GM11168 (cell line): ENCODE measurements around the gene NCOA3.

Experiments used
- in situ Hi-C: fragments of 300-500 bp; cut with MboI; formaldehyde crosslinking; loops from one replicate; pipeline ENCODE4 v1.12.0; 2022; ENCODE audit warnings: low sequenced_read_pairs; ENCODE audit not compliant: unreplicated experiment

Gene NCOA3

DNA sequence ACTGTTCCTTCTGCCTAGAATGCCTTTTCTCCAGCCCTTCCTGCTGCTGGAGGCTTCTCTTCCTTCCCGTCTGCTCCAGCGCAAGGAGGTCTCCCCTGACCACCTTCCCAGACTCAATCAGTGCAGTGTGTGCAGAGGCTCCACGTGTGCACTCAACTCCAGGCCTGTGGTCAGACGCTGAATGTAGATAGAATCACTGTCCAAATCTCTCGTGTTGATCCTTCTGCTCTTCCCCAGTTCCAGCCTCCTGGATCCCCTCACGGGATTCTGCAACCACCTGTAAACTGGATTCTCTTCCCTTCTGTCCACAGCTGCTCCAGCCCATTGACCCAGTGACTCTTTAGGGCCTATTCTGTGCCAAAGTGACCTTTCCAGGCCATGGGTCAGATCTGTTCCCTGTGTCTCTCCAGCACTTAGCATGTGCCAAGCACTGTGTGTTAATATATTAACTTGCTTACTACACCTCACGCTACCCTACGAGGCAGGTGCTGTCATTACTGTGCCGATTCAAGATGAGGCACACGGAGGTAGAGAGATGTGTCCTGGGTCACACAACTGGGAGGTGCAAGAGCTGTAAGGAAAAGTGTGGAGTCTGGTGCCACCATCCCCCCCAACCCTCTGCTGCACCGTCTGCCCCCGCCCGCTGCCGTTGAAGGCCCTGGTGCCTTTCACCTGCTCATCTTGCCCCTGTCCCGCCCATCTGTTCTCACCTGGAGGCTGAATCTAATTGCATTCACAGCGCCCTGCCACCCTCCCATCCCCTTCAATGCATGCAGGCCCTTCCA is 171.4 kb downstream of the NCOA3 start:
- in situ Hi-C loops = no loop called here

DNA sequence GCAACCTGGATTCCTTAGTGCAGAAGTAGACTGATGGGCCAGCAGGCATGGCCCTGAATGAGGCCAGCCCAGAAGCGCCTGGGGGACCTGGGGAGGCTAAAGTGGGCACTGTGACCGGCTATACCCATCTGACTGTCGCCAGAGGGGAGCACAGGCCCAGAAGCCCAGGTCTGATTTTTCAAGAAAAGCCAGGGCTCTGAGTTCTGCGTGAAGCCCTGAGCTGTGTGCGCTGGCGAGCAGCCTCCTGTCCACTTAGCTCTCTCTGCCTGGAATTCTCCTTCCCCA is 171.9 kb downstream of the NCOA3 start:
- in situ Hi-C loops = no loop called here

- in situ Hi-C loops = no loop called here
Measured at GRCh38 chr20:47674145-47674544, 172.5 kb downstream of the NCOA3 start.

- in situ Hi-C loops = no loop called here
Measured at GRCh38 chr20:47674686-47675085, 173.0 kb downstream of the NCOA3 start.

GRCh38 chr20:47675190-47676142 is 173.8 kb downstream of the NCOA3 start:
- in situ Hi-C loops = no loop called here

GRCh38 chr20:47676219-47676721 is 174.6 kb downstream of the NCOA3 start:
- in situ Hi-C loops = no loop called here

DNA sequence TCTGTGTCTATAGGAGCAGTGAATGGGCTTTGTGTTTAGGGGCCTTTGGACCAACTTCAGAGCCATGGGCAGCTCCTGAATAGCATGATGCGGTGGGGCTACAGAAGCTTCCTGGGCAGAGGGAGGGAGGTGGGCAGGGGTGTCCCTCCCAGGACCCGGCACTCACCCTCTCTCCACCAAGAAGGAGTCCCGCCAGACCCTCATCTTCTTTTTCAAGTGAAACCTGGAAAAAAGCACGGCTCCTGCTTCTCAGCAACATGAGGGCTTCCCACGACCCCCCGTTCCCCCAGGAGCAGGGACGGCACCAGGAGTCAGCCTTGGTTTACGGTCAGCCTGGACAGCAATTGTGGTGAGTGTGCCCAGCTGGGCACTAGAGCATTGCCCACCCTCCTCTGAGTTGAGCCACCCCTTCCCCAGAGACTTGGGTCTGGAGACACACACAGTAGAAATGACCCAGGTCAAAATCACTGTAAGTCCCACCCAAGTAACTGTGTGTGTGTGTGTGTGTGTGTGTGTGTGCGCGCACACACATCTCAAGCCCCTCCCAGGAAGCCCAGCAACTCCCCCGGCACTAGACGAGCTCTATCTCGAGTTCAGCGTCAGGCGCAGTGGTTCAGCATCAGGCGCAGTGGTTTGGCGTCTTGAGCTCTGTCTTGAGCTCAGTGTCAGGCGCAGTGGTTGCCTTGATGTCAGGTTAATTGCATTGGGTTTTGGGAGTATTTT is 175.4 kb downstream of the NCOA3 start:
- in situ Hi-C loops = no loop called here

DNA sequence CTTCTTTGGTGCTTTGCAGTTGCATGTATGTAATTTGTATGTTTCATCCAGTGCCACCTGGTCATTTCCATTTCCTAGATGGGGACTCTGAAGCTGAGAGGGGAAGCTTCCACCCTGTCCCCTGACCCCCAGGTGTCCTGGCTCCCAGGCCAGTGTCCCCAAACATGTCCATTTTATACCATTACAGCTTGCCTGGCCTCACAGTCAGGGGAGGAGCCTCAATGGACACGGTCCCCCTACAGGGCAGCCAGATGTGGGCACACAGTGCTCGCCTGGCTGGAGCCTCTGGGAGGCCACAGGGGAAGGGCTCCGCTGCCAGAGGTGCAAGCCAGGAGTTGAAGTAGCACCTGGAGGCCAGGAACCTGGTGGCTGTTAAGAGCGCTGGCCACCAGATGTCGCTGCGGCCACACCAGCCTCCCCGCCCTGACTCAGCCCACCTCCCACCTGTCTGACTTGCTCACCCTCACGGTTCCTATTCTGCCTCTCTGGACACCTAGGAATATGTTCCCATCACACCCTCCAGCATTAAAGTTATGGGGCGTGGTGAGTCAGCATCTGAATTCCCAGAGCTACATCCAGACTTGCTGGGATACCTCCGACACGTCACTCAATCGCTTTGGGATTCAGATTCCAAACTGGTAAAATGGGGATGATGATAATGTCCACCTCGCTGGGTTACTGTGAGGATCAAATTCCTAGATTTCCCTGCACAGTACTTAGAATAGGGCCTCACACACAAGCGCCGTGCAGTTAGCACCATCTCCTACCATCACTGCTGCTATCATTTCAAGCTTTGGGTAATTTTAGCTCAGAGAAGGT is 176.2 kb downstream of the NCOA3 start:
- in situ Hi-C loops = no loop called here

DNA sequence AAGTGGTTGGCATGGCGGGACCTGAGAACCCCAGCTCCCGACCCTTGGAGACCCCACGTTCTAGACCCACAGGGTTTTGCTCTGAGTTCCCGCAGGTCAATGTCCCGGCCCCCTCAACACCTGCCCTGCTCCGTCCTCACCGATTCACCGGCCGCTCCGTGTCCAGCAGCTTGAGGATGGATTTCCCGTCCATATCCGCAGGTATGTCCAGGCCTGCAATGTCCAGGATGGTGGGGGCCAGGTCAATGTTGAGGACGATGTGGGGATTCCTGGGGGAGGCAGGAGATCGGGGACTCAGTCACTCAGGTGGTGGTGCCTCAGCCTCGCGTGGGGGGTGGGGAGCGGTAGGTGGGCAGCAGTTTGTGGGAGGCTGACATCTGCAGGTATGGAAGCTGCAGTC is 176.8 kb downstream of the NCOA3 start:
- in situ Hi-C loops = no loop called here

- in situ Hi-C loops = no loop called here
Measured at GRCh38 chr20:47679462-47679861, 177.8 kb downstream of the NCOA3 start.

- in situ Hi-C loops = loop anchor here (10.0 kb wide), 1 partner anchor 934 kb away; no protein-coding TSS in a partner anchor
Measured at GRCh38 chr20:47680804-47681529, 179.3 kb downstream of the NCOA3 start.

DNA sequence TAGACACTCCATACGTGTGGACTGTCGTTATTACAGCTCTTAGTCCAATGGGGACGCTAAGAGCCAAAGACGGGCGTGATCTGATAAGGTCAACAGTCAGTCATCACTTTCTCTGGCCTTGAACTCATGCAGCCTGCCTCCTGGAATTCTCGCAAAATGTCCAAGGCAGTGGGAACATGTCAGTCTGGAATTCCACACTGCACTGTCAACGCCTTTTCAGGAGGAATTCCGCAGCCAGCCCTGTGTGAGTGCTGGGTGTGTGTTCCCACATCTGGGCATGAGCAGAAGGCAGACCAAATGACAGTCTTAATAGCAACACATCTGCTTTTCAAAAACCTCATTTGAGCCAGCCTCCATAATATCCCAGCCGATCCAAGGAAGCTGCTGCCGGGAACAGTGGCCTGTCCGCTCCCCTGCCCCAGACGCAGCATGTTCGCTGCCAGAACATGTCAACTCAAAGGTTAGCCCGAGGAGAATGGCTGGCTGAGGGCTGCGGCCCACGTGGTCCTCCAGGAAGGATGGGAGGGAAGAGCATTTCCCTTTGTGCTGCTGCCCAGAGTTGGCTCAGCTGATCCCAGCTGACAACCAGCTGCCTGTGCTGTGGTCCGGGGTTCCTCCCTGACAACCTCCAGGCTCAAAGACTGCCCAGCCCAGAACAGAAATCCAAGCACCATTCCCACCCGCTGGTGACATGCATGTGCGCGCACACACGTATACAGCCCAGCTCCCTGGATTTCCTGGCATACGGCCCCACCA is 180.5 kb downstream of the NCOA3 start:
- in situ Hi-C loops = loop anchor here (10.0 kb wide), 1 partner anchor 933 kb away; no protein-coding TSS in a partner anchor

DNA sequence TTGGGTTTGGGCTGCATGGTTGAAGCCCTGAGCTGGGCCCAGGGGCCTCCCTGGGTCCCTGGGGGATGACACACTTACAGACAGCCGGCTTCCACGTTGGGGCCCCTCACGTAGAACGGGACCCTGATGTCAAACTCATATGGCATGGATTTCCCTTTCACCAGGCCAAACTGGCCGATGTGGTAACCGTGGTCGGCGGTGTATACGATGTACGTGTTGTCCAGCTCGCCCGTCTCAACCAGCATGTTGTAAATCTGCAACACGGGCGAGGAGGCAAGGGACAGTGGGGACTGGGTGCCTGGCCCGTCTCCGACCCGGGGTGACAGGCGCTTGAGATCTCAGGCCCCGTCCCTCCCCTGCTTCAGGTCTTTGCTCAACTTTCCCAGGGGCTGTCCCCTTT is 181.2 kb downstream of the NCOA3 start:
- in situ Hi-C loops = loop anchor here (10.0 kb wide), 1 partner anchor 932 kb away; no protein-coding TSS in a partner anchor

DNA sequence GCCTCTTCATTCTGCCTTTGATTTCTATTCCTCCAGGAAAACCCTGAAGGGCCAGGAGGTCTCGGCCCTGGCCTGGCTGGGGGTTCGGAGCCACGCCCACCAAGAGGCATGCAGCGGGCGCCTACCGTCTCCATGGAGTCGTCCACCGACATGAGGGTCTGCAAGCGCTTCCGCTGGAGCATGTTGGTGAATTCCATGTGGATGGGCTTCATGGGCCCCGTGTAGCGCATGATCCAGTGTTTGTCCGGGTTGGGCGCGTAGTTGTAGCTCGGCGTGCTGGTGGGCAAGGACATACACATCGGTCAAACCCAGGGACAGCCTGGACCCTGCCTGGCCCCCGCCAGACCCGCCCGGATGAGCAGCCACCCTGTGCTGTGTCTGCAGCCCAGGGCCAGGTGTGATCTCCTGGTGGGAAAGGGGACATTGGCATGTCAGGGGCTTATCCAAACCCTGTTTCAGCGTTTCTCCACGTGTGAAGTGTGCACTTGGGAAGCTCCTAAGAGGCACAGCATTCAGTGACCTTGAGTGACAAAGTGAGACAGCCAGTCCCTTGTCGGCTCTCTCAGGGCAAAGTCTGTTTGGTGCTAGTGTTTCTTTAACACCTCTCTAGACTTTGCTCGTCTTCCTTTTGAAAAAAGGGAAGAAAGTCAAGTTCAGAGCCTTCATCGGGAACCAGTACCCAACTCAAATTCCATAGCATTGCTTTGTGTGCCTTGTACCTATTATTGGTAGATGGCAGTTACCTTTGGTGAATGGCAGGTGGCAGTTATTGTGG is 182.8 kb downstream of the NCOA3 start:
- in situ Hi-C loops = loop anchor here (10.0 kb wide), 1 partner anchor 930 kb away; no protein-coding TSS in a partner anchor

GRCh38 chr20:47686545-47686944 is 184.9 kb downstream of the NCOA3 start:
- in situ Hi-C loops = loop anchor here (10.0 kb wide), 1 partner anchor 928 kb away; no protein-coding TSS in a partner anchor

- in situ Hi-C loops = loop anchor here (10.0 kb wide), 1 partner anchor 927 kb away; no protein-coding TSS in a partner anchor
Measured at GRCh38 chr20:47687095-47687987, 185.7 kb downstream of the NCOA3 start.
